Measurements from ENCODE around the gene MEGF11.

MEGF11 gene

DNA sequence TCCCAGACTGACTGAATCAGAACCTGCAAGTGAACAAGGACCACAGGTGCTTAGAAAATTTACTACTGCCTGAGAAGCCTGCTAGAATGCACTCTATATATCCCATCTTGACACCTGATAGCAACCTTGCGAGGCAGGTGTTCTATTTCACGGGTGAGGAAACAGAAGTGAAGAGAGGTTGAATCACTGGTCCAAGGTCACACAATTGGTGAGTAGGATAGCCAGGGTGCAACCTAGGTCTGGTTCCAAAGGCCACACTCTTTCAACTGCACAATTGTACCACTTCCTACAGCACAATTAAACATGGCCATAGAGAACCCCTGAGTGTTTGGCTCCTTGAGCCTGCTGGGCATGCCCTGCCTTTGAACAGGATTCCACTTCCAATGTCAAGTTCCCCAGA is 297.2 kb downstream of the MEGF11 start:
- TF ChIP-seq, protein P1, sequence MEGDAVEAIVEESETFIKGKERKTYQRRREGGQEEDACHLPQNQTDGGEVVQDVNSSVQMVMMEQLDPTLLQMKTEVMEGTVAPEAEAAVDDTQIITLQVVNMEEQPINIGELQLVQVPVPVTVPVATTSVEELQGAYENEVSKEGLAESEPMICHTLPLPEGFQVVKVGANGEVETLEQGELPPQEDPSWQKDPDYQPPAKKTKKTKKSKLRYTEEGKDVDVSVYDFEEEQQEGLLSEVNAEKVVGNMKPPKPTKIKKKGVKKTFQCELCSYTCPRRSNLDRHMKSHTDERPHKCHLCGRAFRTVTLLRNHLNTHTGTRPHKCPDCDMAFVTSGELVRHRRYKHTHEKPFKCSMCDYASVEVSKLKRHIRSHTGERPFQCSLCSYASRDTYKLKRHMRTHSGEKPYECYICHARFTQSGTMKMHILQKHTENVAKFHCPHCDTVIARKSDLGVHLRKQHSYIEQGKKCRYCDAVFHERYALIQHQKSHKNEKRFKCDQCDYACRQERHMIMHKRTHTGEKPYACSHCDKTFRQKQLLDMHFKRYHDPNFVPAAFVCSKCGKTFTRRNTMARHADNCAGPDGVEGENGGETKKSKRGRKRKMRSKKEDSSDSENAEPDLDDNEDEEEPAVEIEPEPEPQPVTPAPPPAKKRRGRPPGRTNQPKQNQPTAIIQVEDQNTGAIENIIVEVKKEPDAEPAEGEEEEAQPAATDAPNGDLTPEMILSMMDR (IDR thresholded peaks at IDR 0.05; ENCODE audit: low read length) = no peak
- TF ChIP-seq EZH2 (IDR thresholded peaks at IDR 0.05; ENCODE audit: borderline replicate concordance, low read length) = no peak
- H3K9me3 ChIP-seq (ENCODE audit: low read length) = no peaks in the 10 kb centered on the region

DNA sequence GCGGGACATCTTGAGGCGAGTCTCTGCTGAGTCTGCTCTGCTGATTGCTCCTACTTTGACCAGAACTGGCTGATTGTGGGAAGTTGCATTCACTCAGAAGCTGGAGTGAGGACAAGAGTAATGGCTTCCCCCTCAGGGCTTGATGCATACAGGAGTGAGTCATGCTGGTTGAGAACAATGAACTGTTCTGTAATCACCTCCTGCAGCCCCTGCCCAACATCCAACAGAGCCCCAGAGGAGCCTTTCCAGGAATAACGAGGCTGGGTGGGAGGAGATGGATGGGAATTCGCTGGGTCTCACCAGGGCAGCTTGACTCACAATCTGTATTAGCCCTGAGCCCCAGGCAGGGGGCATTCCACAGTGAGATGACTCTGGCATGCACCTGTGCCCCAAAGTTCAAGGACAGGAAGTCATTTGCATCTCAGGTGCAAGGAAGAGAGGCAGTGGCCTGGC is 299.2 kb downstream of the MEGF11 start:
- no peak overlapping the region for H3K9ac ChIP-seq (ENCODE audit: low read length)
- no peaks in the 10 kb centered on the region for H3K9me3 ChIP-seq (ENCODE audit: low read length)
- no peaks in the 10 kb centered on the region for H4K20me1 ChIP-seq (ENCODE audit: insufficient read depth, low read length)
- H3K4me3 ChIP-seq (ENCODE audit: low read depth, low read length, poor library complexity, severe bottlenecking) = no peak overlapping the region
- H3K27me3 ChIP-seq (ENCODE audit: insufficient read depth, low read length) = no peaks in the 10 kb centered on the region
- H3K4me1 ChIP-seq (ENCODE audit: insufficient read depth, low read length, severe bottlenecking) = peaks cover 32% of the 10 kb centered on the region
- H3K27ac ChIP-seq (ENCODE audit: low read depth, low read length, poor library complexity, severe bottlenecking) = no peak overlapping the region
- H3K36me3 ChIP-seq (ENCODE audit: insufficient read depth, low read length) = no peaks in the 10 kb centered on the region
- H3K9me2 ChIP-seq (ENCODE audit: low read depth, low read length) = no peaks in the 10 kb centered on the region
- no peaks in the 10 kb centered on the region for H3F3A ChIP-seq (ENCODE audit: insufficient read depth, low read length)
- no peak overlapping the region for H3K4me2 ChIP-seq (ENCODE audit: low read length)
- H2AFZ ChIP-seq (ENCODE audit: low read length) = no peak overlapping the region
- TF ChIP-seq, protein P1 (IDR thresholded peaks at IDR 0.05; ENCODE audit: low read length) = no peak
- TF ChIP-seq EZH2 (IDR thresholded peaks at IDR 0.05; ENCODE audit: borderline replicate concordance, low read length) = no peak
- H3K79me2 ChIP-seq (ENCODE audit: insufficient read depth, low read length) = no peaks in the 10 kb centered on the region

More for the DNA sequence above, 297.2 kb downstream of the MEGF11 start:
- Histone ChIP-seq H3K79me2 (ENCODE audit: insufficient read depth, low read length) (no peaks in the 10 kb centered on the region), H3K27ac (ENCODE audit: low read depth, low read length, poor library complexity, severe bottlenecking) (no peak overlapping the region), H3K9me2 (ENCODE audit: low read depth, low read length) (no peaks in the 10 kb centered on the region), H3K4me3 (ENCODE audit: low read depth, low read length, poor library complexity, severe bottlenecking) (no peak overlapping the region), H2AFZ (ENCODE audit: low read length) (no peak overlapping the region), H3K9ac (ENCODE audit: low read length) (no peak overlapping the region), H3K4me2 (ENCODE audit: low read length) (no peak overlapping the region), H3F3A (ENCODE audit: insufficient read depth, low read length) (no peaks in the 10 kb centered on the region), H3K4me1 (ENCODE audit: insufficient read depth, low read length, severe bottlenecking) (peaks cover 32% of the 10 kb centered on the region), H3K27me3 (ENCODE audit: insufficient read depth, low read length) (no peaks in the 10 kb centered on the region), H4K20me1 (ENCODE audit: insufficient read depth, low read length) (no peaks in the 10 kb centered on the region), H3K36me3 (ENCODE audit: insufficient read depth, low read length) (no peaks in the 10 kb centered on the region)

DNA sequence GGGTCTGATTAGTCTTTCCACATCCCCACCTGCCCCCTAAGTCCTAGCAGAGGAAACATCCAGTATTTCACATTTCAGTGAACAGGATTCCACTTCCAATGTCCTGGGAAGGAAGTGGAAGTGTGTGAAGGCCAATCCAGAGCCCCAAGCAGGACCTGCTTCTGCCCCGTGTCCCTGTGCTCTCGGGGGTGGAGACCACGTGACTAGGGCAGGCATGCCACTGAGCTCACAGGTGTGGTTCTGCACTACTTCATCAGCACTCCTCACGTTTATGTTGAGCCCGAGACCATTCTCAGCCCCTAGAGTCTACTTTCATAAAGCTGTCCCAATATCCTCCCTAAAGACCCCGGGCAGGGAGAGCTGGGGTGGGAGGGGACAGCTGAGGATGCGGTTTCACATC is 299.9 kb downstream of the MEGF11 start:
- Histone ChIP-seq H2AFZ (ENCODE audit: low read length) (no peak overlapping the region), H3K79me2 (ENCODE audit: insufficient read depth, low read length) (no peaks in the 10 kb centered on the region), H3K9ac (ENCODE audit: low read length) (no peak overlapping the region), H3K27ac (ENCODE audit: low read depth, low read length, poor library complexity, severe bottlenecking) (no peak overlapping the region), H3K4me1 (ENCODE audit: insufficient read depth, low read length, severe bottlenecking) (peaks cover 32% of the 10 kb centered on the region), H4K20me1 (ENCODE audit: insufficient read depth, low read length) (no peaks in the 10 kb centered on the region), H3K4me2 (ENCODE audit: low read length) (no peak overlapping the region), H3K9me2 (ENCODE audit: low read depth, low read length) (no peaks in the 10 kb centered on the region), H3K36me3 (ENCODE audit: insufficient read depth, low read length) (no peaks in the 10 kb centered on the region), H3K9me3 (ENCODE audit: low read length) (no peaks in the 10 kb centered on the region), H3K27me3 (ENCODE audit: insufficient read depth, low read length) (no peaks in the 10 kb centered on the region), H3F3A (ENCODE audit: insufficient read depth, low read length) (no peaks in the 10 kb centered on the region), H3K4me3 (ENCODE audit: low read depth, low read length, poor library complexity, severe bottlenecking) (no peak overlapping the region)
- TF ChIP-seq, protein P1 (IDR thresholded peaks at IDR 0.05; ENCODE audit: low read length) = no peak
- TF ChIP-seq EZH2 (IDR thresholded peaks at IDR 0.05; ENCODE audit: borderline replicate concordance, low read length) = no peak
